B cell (primary cell): Measurements from ENCODE around the gene KCNH5.

ENCODE experiments used
- EZH2 ChIP-seq: IDR thresholded peaks from 2 replicates; pipeline ENCODE4 v1.6.1; 2012; ENCODE audit warnings: borderline replicate concordance, low read depth, mild to moderate bottlenecking, moderate library complexity, low read length; ENCODE audit not compliant: insufficient read depth, poor library complexity, severe bottlenecking
- TF ChIP-seq, protein P1 (sequence below): fragments of 200-600 bp; IDR thresholded peaks from one replicate; pipeline ENCODE4 v1.8.0; 2022; ENCODE audit warnings: antibody characterized with exemption, mild to moderate bottlenecking

- TF ChIP-seq EZH2 = no peak
- TF ChIP-seq, protein P1, sequence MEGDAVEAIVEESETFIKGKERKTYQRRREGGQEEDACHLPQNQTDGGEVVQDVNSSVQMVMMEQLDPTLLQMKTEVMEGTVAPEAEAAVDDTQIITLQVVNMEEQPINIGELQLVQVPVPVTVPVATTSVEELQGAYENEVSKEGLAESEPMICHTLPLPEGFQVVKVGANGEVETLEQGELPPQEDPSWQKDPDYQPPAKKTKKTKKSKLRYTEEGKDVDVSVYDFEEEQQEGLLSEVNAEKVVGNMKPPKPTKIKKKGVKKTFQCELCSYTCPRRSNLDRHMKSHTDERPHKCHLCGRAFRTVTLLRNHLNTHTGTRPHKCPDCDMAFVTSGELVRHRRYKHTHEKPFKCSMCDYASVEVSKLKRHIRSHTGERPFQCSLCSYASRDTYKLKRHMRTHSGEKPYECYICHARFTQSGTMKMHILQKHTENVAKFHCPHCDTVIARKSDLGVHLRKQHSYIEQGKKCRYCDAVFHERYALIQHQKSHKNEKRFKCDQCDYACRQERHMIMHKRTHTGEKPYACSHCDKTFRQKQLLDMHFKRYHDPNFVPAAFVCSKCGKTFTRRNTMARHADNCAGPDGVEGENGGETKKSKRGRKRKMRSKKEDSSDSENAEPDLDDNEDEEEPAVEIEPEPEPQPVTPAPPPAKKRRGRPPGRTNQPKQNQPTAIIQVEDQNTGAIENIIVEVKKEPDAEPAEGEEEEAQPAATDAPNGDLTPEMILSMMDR = no peak
Observed at GRCh38 chr14:62994096-62994495, 51.2 kb downstream of the KCNH5 start.
